ENCODE data around the gene TARS2.

TARS2 gene

DNA sequence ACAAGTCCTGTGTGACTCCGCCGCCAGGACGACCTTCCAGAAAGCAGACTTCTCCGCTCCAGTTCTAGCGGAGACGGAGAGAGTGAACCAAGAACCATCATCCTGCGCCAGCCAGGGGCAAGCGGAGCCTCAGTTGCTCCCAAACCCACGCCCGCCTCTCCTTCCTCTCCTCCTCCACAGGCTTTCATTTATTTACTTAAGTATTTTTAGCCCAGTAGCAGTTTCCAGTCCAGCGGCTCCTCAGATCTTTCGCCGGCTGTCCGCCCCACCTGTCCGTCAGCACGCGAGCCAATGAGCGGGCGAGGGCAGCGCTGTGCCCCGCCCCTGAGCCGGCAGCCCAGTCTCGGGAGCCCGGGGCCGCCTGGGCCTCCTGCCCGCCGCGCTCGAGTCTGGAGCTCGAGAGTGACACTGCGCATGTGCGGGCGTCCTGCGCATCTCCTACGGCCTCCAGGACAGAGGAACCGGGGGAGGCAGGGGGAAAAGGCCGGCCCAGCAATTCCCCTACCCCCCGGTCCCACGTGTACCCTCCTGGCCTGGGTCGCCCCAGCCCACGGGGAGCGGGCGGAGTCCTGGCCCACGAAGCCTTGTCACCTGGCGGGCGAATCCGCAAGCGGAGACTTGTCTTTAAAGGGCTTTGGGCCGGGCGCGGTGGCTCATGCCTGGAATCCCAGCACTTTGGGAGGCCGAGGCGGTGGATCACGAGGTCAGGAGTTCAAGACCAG, 28.3 kb downstream of the TARS2 start, which contains the start of gene FALEC:
TSS of gene FALEC (plus strand) at position 425 of the 722 bp plus-strand sequence.
- H3K27me3 Mint-ChIP-seq: no peaks in the 10 kb centered on the region
- peaks cover 2% of the 10 kb centered on the region for H3K36me3 Mint-ChIP-seq
- peak within 1 kb of the TSS; percentile 76 for H3K27ac Mint-ChIP-seq
- H3K9me3 Mint-ChIP-seq (ENCODE audit: low read depth): no peaks in the 10 kb centered on the region
- H3K4me3 Mint-ChIP-seq: peak within 1 kb of the TSS; percentile 92
- H3K4me1 Mint-ChIP-seq (ENCODE audit: low read depth): peaks cover 12% of the 10 kb centered on the region

DNA sequence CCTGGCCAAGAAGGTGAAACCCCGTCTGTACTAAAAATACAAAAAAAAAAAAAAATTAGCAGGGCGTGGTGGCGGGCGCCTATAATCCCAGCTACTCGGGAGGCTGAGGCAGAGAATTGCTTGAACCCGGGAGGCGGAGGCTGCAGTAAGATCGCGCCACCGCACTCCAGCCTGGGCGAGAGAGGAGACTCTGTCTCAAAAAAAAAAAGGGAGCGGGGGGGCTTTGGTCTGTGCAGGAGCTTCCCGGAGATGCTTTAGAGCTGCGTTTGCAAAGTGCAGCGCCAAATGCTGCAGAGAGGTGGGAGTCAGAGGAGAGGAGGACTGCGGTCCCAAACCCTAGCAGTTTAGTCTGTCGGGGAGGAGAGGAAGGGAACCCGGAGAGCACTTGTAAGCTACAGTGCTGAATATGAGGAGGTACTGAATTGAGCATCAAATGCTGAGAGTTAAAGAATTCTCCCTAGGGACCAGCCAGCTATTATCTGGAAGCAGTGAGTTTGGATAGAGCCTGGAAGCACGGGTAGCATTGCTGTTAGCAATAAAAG, 28.9 kb downstream of the TARS2 start:
- Mint-ChIP-seq H3K4me3 (peak overlapping the region; percentile 92), H3K4me1 (ENCODE audit: low read depth) (peaks cover 12% of the 10 kb centered on the region), H3K36me3 (no peaks in the 10 kb centered on the region), H3K27ac (no peak overlapping the region), H3K27me3 (no peaks in the 10 kb centered on the region), H3K9me3 (ENCODE audit: low read depth) (no peaks in the 10 kb centered on the region)

DNA sequence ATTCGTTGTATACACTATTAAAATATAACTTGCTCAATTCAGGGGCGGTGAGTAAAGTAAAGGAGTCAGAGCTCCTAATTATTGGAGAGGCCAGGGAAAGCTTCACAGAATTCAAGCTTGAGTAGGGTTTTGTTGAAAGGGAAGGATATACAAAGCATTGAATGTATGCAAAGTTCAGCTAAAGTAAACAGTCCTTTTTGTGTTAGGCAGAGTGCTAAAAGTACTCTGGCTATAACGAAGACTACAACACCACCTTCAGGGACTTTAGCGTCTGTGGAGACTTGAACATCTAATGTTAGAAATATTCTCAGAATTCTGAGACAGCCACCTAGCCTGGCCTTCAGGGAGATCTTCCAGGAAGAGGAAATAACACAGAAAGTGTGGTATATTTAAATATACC, 29.4 kb downstream of the TARS2 start:
- peak overlapping the region; percentile 92 for H3K4me3 Mint-ChIP-seq
- no peaks in the 10 kb centered on the region for H3K27me3 Mint-ChIP-seq
- no peaks in the 10 kb centered on the region for H3K9me3 Mint-ChIP-seq (ENCODE audit: low read depth)
- peaks cover 12% of the 10 kb centered on the region for H3K4me1 Mint-ChIP-seq (ENCODE audit: low read depth)
- H3K27ac Mint-ChIP-seq: no peak overlapping the region
- no peaks in the 10 kb centered on the region for H3K36me3 Mint-ChIP-seq

DNA sequence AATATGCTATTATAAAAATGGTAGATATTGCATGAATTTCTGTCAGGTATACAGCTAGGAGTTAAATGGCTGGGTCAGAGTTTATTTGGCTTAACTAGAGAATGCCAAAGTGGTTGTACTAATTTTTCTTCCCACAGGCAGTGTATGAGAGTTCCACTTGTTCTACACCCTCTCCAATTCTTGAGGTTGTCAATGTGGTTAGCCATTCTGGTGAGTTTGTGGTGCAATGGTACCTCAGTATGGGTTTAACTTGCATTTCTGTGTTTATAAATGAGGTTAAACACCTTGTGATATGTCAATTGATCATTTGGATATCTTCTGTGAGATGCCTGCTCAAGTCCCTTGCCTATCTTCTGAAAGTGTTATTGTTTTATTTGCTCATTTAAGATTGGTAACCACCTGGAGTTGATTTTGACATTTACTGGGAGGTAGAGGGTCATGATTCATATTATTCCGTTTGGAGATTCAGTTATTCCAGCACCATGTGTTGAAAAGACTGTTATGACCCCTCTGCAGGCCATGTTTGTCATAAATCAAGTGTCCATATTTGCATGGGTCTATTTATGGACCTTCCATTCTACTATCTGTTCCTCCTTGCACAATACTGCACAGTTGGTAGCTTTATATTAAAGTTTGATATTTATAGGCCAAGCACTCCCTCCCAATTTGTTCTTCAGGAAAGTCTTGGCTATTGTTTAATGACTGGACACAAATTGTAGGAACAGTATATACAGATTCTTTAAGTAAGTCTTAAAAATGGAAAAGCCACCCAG, 34.2 kb downstream of the TARS2 start:
- H3K27ac Mint-ChIP-seq: no peak overlapping the region
- H3K4me1 Mint-ChIP-seq (ENCODE audit: low read depth): peaks cover 7% of the 10 kb centered on the region
- H3K36me3 Mint-ChIP-seq: no peaks in the 10 kb centered on the region
- no peak overlapping the region for H3K4me3 Mint-ChIP-seq
- no peaks in the 10 kb centered on the region for H3K9me3 Mint-ChIP-seq (ENCODE audit: low read depth)
- H3K27me3 Mint-ChIP-seq: no peaks in the 10 kb centered on the region

DNA sequence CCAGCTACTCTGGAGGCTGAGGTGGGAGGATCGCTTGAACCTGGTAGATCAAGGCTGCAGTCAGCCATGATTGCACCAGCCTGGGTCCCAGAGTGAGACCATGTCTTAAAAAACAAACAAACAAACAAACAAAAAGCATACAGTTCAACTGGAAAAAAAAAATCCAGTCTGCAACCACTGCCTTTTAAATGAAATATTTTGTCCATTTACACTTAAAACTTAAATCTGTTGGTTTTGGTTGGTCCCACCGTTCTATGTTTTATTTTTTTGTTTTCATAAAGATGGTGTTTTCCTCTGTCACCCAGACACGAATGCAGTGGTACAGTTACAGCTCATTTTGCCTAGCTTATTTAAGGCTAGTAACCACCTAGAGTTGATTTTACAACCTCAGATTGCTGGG, 38.1 kb downstream of the TARS2 start:
- no peak overlapping the region for H3K4me3 Mint-ChIP-seq
- no peaks in the 10 kb centered on the region for H3K4me1 Mint-ChIP-seq (ENCODE audit: low read depth)
- no peaks in the 10 kb centered on the region for H3K9me3 Mint-ChIP-seq (ENCODE audit: low read depth)

DNA sequence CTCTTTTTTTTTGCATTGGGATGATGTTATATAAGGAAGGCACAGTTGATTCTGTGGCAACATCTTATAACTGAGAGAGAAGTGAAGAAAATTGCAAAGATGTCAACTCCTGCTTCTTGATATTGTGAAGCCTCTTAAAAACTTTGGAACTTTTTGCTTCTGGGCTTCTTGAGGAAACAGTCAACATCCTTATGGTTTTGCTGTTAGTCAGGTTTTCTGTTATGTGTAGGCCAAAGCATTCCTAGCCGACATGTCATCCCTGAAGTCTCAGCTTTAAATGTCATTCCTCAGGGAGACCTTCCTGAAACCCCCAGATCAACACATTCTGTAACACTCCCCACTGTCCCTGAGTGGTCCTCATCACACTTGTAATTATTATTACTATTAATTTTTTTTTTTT, 41.0 kb downstream of the TARS2 start:
- Mint-ChIP-seq H3K9me3 (ENCODE audit: low read depth) (no peaks in the 10 kb centered on the region), H3K36me3 (no peaks in the 10 kb centered on the region), H3K27ac (no peak overlapping the region), H3K4me1 (ENCODE audit: low read depth) (peaks cover 2% of the 10 kb centered on the region), H3K27me3 (no peaks in the 10 kb centered on the region), H3K4me3 (no peak overlapping the region)

More for the DNA sequence above, 38.1 kb downstream of the TARS2 start:
- H3K36me3 Mint-ChIP-seq: no peaks in the 10 kb centered on the region
- no peaks in the 10 kb centered on the region for H3K27me3 Mint-ChIP-seq
- H3K27ac Mint-ChIP-seq: no peak overlapping the region

DNA sequence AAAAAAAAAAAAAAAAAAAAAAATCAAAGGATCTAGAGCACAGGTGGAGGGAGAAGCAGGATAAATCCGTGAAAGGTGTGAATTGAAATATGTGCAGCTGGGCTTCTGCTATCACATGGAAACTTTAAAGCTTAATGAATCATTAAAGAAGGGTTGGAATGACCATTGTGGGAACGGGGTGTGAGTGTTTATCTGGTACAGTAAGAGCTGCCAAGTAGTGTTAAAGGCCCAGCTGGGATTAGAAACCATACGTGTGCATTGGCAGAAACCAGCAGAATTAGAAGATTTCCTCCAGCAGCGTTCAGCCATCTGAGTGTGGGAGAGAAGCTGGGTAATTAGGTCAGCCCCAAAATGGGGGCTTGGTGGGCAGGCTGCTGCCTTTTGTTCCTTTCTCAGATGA, 41.8 kb downstream of the TARS2 start:
- H3K4me1 Mint-ChIP-seq (ENCODE audit: low read depth): peaks cover 2% of the 10 kb centered on the region
- H3K27ac Mint-ChIP-seq: no peak overlapping the region
- H3K4me3 Mint-ChIP-seq: no peak overlapping the region
- H3K36me3 Mint-ChIP-seq: no peaks in the 10 kb centered on the region
- H3K9me3 Mint-ChIP-seq (ENCODE audit: low read depth): no peaks in the 10 kb centered on the region
- no peaks in the 10 kb centered on the region for H3K27me3 Mint-ChIP-seq

DNA sequence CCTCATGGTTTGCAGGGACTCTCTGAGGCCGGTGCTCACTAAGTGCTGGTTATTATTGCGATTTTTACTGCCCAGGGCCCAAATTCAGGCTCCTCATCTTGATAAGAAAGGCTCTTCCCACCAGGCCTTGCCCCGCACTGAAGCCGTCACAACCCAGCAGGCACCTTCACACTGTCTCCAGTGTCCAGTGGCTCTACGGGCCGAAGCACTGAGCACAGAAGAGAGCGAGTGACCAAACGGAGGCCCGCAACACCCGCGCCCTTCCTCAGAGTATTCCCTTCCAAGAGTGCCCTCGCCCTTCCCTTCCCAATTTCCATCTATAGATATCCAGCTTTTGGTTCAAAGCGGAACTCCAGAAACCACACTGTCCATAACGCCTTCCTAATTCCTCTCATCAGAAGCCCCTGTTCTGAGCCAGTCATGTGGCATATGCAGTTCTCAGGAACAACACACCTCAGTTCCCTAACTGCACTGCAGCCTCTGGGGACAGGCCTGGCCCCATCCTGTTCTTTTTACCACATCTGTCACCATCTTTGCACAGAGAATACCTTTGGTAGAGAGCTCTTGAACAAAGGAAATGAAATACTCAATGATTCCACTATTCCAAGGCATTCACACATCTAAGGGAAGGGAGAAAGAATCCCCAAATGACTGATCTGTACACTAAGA, 43.4 kb downstream of the TARS2 start:
- Mint-ChIP-seq H3K27me3 (no peaks in the 10 kb centered on the region), H3K4me1 (ENCODE audit: low read depth) (peaks cover 2% of the 10 kb centered on the region), H3K36me3 (no peaks in the 10 kb centered on the region), H3K9me3 (ENCODE audit: low read depth) (no peaks in the 10 kb centered on the region), H3K27ac (no peak overlapping the region), H3K4me3 (no peak overlapping the region)

DNA sequence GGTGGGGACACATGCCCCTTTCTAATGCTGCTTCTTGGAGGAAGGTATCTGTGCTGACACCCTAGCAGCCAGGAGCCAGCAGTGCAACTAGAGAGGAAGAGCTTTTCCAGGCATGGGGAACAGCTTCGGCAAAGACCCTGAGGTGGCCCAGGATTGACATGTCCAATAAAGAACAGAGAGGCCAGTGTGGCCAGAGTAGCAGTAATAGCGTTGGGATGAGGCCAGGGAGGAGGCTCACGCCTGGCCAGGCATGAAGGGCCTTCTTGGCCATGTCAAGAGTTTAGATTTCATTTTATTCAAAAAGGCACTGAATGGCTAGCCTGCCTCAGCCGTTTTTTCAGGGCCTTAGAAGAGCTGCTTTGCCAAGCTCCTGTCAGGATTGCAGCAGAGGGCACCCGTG, 45.6 kb downstream of the TARS2 start:
- no peaks in the 10 kb centered on the region for H3K9me3 Mint-ChIP-seq (ENCODE audit: low read depth)
- H3K27me3 Mint-ChIP-seq: peaks cover 2% of the 10 kb centered on the region
- H3K36me3 Mint-ChIP-seq: no peaks in the 10 kb centered on the region
- H3K27ac Mint-ChIP-seq: no peak overlapping the region
- peaks cover 2% of the 10 kb centered on the region for H3K4me1 Mint-ChIP-seq (ENCODE audit: low read depth)
- no peak overlapping the region for H3K4me3 Mint-ChIP-seq

DNA sequence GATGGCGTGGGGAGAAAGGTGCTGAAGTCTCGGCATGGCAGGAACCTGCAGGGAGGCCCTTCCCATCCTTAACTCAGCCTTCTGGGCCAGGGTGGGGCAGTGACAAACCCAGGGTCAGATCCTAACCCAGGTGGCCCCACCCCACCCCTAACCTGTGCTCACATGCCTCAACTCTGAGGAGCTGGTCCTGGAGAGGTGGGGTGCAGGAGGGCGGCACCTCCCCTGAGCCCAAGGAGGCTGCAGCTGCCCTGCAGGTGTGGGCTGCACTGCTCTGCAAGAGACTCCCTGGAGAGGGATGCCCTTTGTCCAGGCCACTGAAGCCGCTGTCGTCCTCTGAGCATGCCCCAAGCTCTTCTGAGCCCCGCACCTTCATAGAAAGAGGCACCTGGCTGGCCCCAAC, 46.8 kb downstream of the TARS2 start:
- H3K9me3 Mint-ChIP-seq (ENCODE audit: low read depth): no peaks in the 10 kb centered on the region
- H3K27ac Mint-ChIP-seq: no peak overlapping the region
- peaks cover 2% of the 10 kb centered on the region for H3K27me3 Mint-ChIP-seq
- H3K36me3 Mint-ChIP-seq: no peaks in the 10 kb centered on the region
- no peak overlapping the region for H3K4me3 Mint-ChIP-seq
- H3K4me1 Mint-ChIP-seq (ENCODE audit: low read depth): peaks cover 2% of the 10 kb centered on the region

DNA sequence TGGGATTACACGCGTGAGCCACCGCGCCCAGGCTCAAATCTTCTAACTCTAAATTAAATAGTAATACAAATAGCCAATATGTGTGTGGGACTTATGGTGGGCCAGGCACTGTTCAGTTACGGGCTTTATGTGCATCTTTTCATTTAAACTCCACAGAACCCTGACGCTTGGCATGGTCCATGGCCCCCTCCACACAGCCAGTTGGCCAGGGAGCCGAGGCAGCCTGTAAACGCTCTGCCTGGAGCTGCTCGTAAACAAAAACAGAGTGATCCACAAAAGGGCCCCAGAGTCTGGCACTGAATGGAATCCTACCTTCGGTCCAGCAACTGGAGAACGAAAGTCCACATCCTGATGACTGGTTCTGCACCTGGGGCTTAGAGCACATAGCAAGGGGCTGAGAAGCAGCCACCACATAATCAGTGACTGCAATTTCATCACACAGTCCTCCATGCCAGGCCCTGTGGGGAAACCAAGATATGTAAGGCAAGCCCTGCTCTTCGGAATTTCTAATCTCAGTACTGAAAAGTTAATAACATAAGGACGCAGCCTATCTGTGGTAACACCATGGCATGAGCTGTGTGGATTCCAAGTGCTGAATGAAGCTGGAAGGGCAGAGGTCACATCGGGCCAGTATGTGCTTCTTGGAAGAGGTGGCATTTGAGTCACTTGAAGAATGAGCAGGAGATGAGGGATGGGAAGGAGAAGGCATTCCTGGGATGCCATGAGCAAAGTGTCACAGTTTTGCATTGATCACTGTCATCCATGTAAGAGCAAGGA, 48.5 kb downstream of the TARS2 start:
- H3K36me3 Mint-ChIP-seq: no peaks in the 10 kb centered on the region
- H3K27ac Mint-ChIP-seq: no peak overlapping the region
- no peaks in the 10 kb centered on the region for H3K9me3 Mint-ChIP-seq (ENCODE audit: low read depth)
- no peak overlapping the region for H3K4me3 Mint-ChIP-seq
- peaks cover 2% of the 10 kb centered on the region for H3K4me1 Mint-ChIP-seq (ENCODE audit: low read depth)
- H3K27me3 Mint-ChIP-seq: peaks cover 2% of the 10 kb centered on the region

DNA sequence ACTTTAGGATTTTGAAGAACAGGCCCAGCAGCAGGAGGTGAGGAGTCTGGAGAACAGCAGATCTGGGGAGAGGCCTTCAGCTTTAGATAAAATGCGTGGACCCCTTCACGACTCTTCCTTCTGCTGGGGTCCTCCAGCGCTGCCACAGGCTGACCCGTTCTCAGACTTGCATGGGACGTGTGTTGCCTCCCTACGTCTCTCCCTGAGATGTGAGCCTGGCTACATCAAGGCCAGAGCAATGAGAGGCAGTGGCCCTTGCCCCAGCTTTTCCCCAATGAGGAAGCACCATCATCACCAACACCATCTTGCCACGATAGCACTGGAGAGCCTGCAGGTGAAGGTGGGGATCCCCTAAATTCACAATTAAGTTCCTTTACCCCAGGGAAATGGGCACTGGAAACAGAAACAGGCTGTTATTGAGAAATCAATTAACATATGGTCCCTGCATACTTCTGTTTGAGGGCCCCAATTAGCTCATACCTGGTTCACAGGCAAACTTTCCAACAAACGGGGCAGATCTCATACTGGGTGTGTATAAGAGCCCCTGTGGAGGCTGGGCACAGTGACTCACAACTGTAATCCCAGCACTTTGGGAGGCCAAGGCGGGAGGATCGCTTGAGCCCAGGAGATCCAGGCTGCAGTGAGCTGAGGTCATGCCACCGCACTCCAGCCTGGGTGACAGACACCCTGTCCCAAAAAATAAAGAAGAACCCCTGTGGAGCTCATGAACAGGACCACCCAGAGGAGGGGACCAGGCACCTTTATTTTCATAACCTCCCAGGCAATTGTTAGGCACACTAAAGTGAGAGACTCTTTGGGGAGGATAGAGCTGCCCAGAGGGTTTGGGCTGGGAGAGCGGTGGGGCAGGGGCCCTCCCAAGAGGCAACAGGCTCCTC, 49.9 kb downstream of the TARS2 start:
- Mint-ChIP-seq H3K27me3 (peaks cover 2% of the 10 kb centered on the region), H3K4me1 (ENCODE audit: low read depth) (peaks cover 2% of the 10 kb centered on the region), H3K9me3 (ENCODE audit: low read depth) (no peaks in the 10 kb centered on the region), H3K27ac (no peak overlapping the region), H3K4me3 (no peak overlapping the region), H3K36me3 (no peaks in the 10 kb centered on the region)

DNA sequence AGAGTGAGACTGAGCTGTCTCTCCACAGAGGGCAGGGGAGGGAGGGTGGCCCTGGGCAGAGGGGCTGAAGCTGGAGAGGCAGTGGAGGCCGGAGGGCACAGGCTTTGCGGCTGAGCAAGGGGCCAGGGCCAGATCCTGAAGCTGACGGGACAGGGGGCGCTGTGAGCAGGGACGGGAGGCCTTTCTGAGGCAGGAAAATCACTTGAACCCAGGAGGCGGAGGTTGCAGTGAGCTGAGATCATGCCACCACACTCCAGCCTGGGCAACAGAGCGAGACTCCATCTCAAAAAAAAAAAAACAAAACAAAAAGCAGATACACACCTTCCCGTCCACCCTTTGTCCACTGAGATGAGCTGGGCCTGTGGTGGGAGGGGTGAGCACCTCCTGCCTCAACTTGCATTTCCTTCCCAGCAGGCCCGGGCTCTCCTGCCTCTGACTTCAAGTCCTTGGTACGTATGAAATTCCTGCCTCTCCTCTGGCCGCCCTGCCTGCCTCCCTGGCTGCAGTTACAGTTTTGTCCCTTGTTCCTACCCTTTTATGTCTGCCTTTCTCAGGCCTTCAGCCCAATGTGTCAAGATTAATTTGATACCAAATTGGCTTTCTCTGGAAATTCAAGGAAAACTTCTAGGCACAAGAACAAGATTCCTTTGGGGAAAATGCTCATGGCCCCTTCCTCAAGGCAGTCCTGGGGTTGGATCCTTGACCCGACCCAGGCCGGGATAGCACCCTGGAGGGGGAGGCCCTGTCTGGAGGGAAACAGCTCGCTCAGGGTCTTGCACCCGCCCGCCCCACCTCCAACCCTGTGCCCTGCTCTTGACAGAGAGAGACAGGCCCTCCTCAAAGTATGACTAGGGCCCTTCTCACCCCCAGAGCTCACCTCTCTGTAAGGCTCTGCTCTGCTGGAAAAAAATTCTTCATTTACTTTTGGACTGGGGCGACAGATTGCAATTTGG, 50.8 kb downstream of the TARS2 start:
- Mint-ChIP-seq H3K4me1 (ENCODE audit: low read depth) (no peaks in the 10 kb centered on the region), H3K27me3 (peaks cover 2% of the 10 kb centered on the region)

More for the DNA sequence above, 50.8 kb downstream of the TARS2 start:
- H3K9me3 Mint-ChIP-seq (ENCODE audit: low read depth): no peaks in the 10 kb centered on the region
- no peaks in the 10 kb centered on the region for H3K36me3 Mint-ChIP-seq
- no peak overlapping the region for H3K27ac Mint-ChIP-seq
- no peak overlapping the region for H3K4me3 Mint-ChIP-seq

All from activated naive CD8-positive, alpha-beta T cell (primary cell).